ACC112 (cell line): ENCODE results near the gene IGF2BP2.
A peak's percentile ranks its signal among the peaks of the same experiment; 100 is the strongest.
"Not testable (repeated sequence)": the region's sequence is repeated elsewhere in the genome, so short reads cannot be mapped to it uniquely, and the experiment has no call there.

Source experiments
- H2AFZ ChIP-seq: fragments of 200-600 bp; sonication (generic); one replicate; pipeline ENCODE4 v1.6.0; 2017; ENCODE audit warnings: antibody characterized with exemption, low read length; ENCODE audit not compliant: unreplicated experiment
- H3K27ac ChIP-seq: fragments of 200-600 bp; sonication (generic); 2 replicates; pipeline ENCODE4 v1.5.1; 2014; ENCODE audit warnings: low read depth, mild to moderate bottlenecking, antibody characterized with exemption, low read length, moderate library complexity
- H3K27me3 ChIP-seq: fragments of 200-600 bp; sonication (generic); 2 replicates; pipeline ENCODE4 v1.6.1; 2014; ENCODE audit warnings: mild to moderate bottlenecking, antibody characterized with exemption, low read length, moderate library complexity, mixed read lengths; ENCODE audit not compliant: insufficient read depth
- H3K36me3 ChIP-seq: fragments of 200-600 bp; sonication (generic); 2 replicates; pipeline ENCODE4 v1.6.1; 2016; ENCODE audit warnings: mild to moderate bottlenecking, antibody characterized with exemption, low read length, moderate library complexity, mixed read lengths; ENCODE audit not compliant: insufficient read depth
- H3K4me1 ChIP-seq: fragments of 200-600 bp; sonication (generic); one replicate; pipeline ENCODE4 v1.6.1; 2016; ENCODE audit warnings: low read length, mixed read lengths; ENCODE audit not compliant: insufficient read depth, unreplicated experiment, control insufficient read depth
- H3K4me3 ChIP-seq: fragments of 200-600 bp; sonication (generic); 2 replicates; pipeline ENCODE4 v1.5.1; 2014; ENCODE audit warnings: mild to moderate bottlenecking, low read depth, low read length
- H3K79me2 ChIP-seq: fragments of 200-600 bp; sonication (generic); one replicate; pipeline ENCODE4 v1.6.0; 2016; ENCODE audit warnings: low read length; ENCODE audit not compliant: control insufficient read depth, unreplicated experiment, insufficient read depth

The IGF2BP2 gene

GRCh38 chr3:185786258-185786657 is 38.6 kb downstream of the IGF2BP2 start:
- H3K4me3 ChIP-seq, H2AFZ ChIP-seq, H3K27ac ChIP-seq, H3K27me3 ChIP-seq: not testable (repeated sequence)
- Histone ChIP-seq H3K36me3 (peaks cover 12% of the 10 kb centered on the region; the same call in 1 of the 2 replicates), H3K79me2 (peaks cover 89% of the 10 kb centered on the region), H3K4me1 (peaks cover 32% of the 10 kb centered on the region)

DNA sequence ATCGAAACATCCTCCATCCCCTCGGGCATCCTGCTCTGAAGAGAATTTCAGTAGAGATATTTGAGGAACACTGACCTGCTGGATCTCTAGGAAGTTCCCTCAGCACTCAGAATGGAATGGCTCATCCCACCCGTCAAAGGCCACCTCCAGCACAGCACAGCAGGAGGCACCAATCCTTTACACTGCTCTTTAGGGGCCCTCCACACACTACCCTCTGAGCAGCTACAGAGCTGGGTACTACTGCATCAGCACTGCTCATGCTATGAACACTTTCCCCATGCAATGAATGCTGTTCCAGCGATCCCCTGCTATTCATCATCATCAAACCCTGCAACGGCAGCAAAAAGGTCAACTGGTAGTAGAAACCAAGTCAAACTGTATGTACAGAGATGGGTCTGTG is 40.5 kb downstream of the IGF2BP2 start:
- Histone ChIP-seq H2AFZ (no peak overlapping the region), H3K36me3 (peaks cover 12% of the 10 kb centered on the region; the same call in 1 of the 2 replicates), H3K4me1 (peaks cover 29% of the 10 kb centered on the region), H3K4me3 (no peak overlapping the region), H3K79me2 (peaks cover 90% of the 10 kb centered on the region), H3K27ac (no peak overlapping the region), H3K27me3 (no peaks in the 10 kb centered on the region)

DNA sequence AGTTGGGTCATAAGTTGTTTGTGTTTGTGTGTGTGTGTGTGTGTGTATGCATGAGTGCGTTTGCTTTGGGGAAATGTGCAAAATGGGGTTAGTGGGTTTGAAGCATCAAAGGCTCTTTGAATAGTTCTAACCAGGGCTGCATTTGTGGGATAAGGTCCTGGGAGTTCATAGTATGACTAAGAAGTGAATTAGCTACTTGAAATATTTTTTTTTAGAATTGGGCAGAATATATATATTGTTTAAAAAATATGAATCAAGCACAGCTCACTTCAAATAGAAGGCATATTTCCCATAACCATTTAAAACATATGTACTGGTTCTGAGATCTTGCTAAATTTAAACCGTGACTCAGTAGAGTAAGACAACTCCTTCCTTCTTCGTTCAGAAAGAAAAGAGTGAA is 43.1 kb downstream of the IGF2BP2 start:
- Histone ChIP-seq H3K4me3 (no peak overlapping the region; the same call in 1 of the 2 replicates), H3K4me1 (peaks cover 31% of the 10 kb centered on the region), H3K36me3 (peaks cover 12% of the 10 kb centered on the region; the same call in 1 of the 2 replicates), H3K27me3 (no peaks in the 10 kb centered on the region), H2AFZ (no peak overlapping the region), H3K27ac (peak overlapping the region; percentile 73), H3K79me2 (peaks cover 95% of the 10 kb centered on the region)

- H3K4me3 ChIP-seq: no peak overlapping the region
- H2AFZ ChIP-seq: no peak overlapping the region
- H3K36me3 ChIP-seq: peaks cover 9% of the 10 kb centered on the region; the same call in 1 of the 2 replicates
- H3K27me3 ChIP-seq: no peaks in the 10 kb centered on the region
- H3K27ac ChIP-seq: no peak overlapping the region
- peaks cover 96% of the 10 kb centered on the region for H3K79me2 ChIP-seq
- H3K4me1 ChIP-seq: peaks cover 38% of the 10 kb centered on the region
These were observed 45.4 kb downstream of the IGF2BP2 start for GRCh38 chr3:185779461-185779860.

DNA sequence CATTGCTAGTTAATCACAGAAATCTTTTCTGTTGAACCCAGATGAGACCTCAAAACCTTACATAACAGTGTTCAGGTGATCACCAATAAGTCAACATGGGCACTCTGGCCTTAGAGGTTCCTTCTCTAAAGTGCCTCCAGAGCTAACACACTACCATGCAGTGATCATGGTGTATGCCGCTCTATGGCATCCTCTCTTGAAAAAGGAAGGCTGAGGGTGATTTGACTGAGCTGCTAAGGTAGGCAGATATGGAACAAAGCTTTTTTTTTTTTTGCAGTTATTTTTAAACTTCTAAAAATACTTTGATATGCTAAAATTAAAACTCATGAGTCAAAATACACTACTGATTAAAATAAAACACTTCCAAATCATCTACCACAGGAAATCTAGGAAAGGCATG is 46.0 kb downstream of the IGF2BP2 start:
- Histone ChIP-seq H3K27ac (no peak overlapping the region), H3K27me3 (no peaks in the 10 kb centered on the region), H2AFZ (no peak overlapping the region), H3K36me3 (0 out of 2 replicates have a peak, but pooled peaks cover 6% of the 10 kb centered on the region), H3K4me1 (peaks cover 43% of the 10 kb centered on the region), H3K79me2 (peaks cover 95% of the 10 kb centered on the region), H3K4me3 (no peak overlapping the region)

DNA sequence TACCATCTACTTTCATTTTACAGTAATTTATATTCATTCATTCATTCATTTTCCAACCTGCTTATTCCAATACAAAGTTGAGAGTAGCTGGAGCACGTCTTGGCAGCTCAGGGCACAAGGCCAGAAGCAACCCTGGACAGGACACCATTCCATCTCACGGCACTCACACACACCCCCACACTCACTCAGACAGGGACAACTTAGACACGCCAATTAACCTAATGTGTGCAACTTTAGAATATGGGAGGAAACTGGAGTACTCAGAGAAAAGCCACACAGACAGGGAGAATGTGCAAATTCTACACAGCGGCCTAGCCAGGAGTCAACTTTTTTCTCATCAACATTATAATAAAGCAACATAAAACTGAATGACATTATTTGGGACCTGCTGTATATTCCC is 46.7 kb downstream of the IGF2BP2 start:
- no peak overlapping the region for H2AFZ ChIP-seq
- no peak overlapping the region for H3K4me3 ChIP-seq
- H3K4me1 ChIP-seq: peaks cover 49% of the 10 kb centered on the region
- 0 out of 2 replicates have a peak, but pooled peaks cover 2% of the 10 kb centered on the region for H3K36me3 ChIP-seq
- H3K27me3 ChIP-seq: no peaks in the 10 kb centered on the region
- no peak overlapping the region for H3K27ac ChIP-seq
- H3K79me2 ChIP-seq: peaks cover 97% of the 10 kb centered on the region

GRCh38 chr3:185770109-185770508 is 54.7 kb downstream of the IGF2BP2 start:
- H3K4me1 ChIP-seq: peaks cover 40% of the 10 kb centered on the region
- H3K36me3 ChIP-seq: no peaks in the 10 kb centered on the region
- H3K79me2 ChIP-seq: peaks cover 94% of the 10 kb centered on the region
- H3K27ac ChIP-seq: no peak overlapping the region
- no peak overlapping the region for H3K4me3 ChIP-seq
- H2AFZ ChIP-seq: no peak overlapping the region
- no peaks in the 10 kb centered on the region for H3K27me3 ChIP-seq

DNA sequence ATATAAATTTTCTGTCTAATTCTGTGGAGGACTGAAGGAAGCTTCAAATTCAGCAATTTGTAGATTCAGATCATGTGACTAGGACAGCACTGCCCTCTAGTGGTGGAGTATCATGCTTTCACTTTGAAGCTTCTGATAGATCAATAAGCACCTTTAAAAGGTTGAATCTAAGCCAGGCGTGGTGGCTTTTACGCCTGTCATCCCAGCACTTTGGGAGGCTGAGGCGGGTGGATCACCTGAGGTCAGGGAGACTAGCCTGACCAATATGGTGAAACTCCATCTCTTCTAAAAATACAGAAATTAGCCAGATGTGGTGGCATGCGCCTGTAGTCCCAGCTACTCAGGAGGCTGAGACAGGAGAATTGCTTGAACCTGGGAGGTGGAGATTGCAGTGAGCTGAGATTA is 56.3 kb downstream of the IGF2BP2 start:
- H3K79me2 ChIP-seq: peaks cover 92% of the 10 kb centered on the region
- peaks cover 45% of the 10 kb centered on the region for H3K4me1 ChIP-seq
- not testable (repeated sequence) for H3K27ac ChIP-seq, H2AFZ ChIP-seq, H3K36me3 ChIP-seq, H3K27me3 ChIP-seq, H3K4me3 ChIP-seq

DNA sequence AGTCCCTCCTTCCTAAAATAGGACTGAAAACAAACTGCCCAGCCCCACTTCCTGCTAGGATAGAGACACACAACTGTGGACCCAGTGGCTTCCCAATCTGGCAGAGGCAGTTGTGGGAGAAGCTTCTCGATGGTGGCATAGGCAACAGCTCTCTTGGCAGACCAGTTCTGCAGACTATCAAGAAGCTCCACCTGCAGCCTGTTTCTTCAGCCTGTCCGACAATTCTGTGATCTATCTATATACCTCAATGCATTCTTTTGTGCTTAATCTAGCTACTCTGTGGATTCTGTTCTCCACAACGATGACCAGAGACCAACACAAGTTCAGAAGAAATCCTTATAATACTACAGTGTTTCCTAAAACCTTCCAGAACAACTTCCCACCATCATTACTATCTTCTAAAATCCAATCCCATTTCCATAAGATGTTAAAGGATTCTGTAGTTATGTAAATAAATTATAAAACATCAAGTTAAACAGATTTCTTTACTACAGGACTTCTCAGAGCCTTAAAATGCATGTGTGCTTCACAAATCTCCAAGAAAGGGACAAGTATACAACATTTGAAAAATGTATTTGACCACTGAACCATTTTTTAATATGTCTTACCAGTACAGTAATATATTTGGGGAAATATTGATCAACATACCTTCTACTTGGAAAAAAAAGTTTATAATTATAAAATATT is 57.7 kb downstream of the IGF2BP2 start:
- Histone ChIP-seq H2AFZ (no peak overlapping the region), H3K79me2 (peaks cover 92% of the 10 kb centered on the region), H3K27me3 (no peaks in the 10 kb centered on the region), H3K4me3 (no peak overlapping the region), H3K4me1 (peaks cover 53% of the 10 kb centered on the region), H3K27ac (no peak overlapping the region), H3K36me3 (no peaks in the 10 kb centered on the region)

GRCh38 chr3:185766329-185767001 is 58.4 kb downstream of the IGF2BP2 start:
- Histone ChIP-seq H3K4me3 (no peak overlapping the region), H3K4me1 (peaks cover 57% of the 10 kb centered on the region), H2AFZ (no peak overlapping the region), H3K79me2 (peaks cover 91% of the 10 kb centered on the region), H3K27ac (no peak overlapping the region), H3K36me3 (no peaks in the 10 kb centered on the region), H3K27me3 (no peaks in the 10 kb centered on the region)

DNA sequence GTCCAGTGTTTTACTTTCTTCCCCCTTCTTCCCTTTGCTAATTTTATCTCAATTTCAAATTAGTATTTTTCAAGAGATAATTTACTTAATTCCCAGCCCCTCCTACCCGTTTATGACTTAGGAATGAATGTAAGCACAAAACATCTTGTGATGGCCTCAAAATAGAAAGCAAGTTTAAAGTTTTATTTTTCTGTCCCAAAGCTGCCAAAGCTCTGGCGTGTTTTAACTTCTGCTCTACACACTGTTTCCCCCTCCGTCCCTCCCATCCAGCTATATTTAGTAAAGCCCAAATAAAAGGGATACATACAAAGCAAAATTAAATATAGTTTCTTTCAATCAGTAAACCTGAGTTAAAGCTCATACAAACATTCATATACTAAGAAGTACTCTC is 59.9 kb downstream of the IGF2BP2 start:
- H3K4me1 ChIP-seq: peaks cover 72% of the 10 kb centered on the region
- no peaks in the 10 kb centered on the region for H3K27me3 ChIP-seq

More for the DNA sequence above, 59.9 kb downstream of the IGF2BP2 start:
- no peaks in the 10 kb centered on the region for H3K36me3 ChIP-seq
- H3K79me2 ChIP-seq: peaks cover 93% of the 10 kb centered on the region
- no peak overlapping the region for H2AFZ ChIP-seq
- no peak overlapping the region for H3K4me3 ChIP-seq
- H3K27ac ChIP-seq: peak overlapping the region; percentile 73
